Measurements from ENCODE around the gene SIK3.
"Not testable (repeated sequence)": the region's sequence is repeated elsewhere in the genome, so short reads cannot be mapped to it uniquely, and the experiment has no call there.

SIK3 gene

DNA sequence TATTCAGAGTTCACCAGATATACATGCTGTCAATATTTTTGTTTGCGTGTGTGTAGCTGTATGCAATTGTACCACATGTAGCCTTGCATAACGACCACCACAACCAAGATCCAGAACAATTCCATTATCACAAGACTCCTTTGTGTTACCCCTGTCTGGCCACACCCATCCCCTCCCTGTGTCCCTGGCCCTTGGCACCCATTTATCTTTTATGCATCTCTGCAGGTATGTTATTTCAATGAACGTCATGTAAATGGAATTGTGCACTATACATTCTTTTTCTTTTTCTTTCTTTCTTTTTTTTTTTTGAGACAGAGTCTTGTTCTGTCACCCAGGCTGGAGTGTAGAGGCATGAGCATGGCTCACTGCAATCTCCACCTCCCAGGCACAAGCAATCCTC, 36.2 kb upstream of the SIK3 start:
- H3K4me3 ChIP-seq (ENCODE audit: low read depth, low read length), result no peak overlapping the region
- TF ChIP-seq, protein P1, sequence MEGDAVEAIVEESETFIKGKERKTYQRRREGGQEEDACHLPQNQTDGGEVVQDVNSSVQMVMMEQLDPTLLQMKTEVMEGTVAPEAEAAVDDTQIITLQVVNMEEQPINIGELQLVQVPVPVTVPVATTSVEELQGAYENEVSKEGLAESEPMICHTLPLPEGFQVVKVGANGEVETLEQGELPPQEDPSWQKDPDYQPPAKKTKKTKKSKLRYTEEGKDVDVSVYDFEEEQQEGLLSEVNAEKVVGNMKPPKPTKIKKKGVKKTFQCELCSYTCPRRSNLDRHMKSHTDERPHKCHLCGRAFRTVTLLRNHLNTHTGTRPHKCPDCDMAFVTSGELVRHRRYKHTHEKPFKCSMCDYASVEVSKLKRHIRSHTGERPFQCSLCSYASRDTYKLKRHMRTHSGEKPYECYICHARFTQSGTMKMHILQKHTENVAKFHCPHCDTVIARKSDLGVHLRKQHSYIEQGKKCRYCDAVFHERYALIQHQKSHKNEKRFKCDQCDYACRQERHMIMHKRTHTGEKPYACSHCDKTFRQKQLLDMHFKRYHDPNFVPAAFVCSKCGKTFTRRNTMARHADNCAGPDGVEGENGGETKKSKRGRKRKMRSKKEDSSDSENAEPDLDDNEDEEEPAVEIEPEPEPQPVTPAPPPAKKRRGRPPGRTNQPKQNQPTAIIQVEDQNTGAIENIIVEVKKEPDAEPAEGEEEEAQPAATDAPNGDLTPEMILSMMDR (IDR thresholded peaks at IDR 0.05; ENCODE audit: low read depth, low read length), result no peak

GRCh38 chr11:117130879-117131278, 32.7 kb upstream of the SIK3 start:
- H3K4me3 ChIP-seq (ENCODE audit: low read depth, low read length), result no peak overlapping the region
- TF ChIP-seq, protein P1 (IDR thresholded peaks at IDR 0.05; ENCODE audit: low read depth, low read length), result no peak

DNA sequence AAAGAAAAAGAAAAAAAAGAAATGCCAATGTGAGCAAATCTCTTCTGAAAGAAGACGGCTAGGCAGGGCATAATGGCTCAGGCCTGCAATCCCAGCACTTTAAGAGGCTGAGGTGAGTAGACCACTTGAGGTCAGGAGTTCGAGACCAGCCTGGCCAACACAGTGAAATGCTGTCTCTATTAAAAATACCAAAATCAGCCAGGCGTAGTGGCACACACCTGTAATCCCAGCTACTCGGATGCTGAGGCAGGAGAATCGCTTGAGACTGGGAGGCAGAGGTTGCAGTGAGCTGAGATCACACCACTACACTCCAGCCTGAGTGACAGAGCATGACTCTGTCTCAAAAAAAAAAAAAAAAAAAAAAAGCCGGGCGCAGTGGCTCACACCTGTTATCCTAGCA, 32.2 kb upstream of the SIK3 start:
- not testable (repeated sequence) for H3K4me3 ChIP-seq (ENCODE audit: low read depth, low read length)

DNA sequence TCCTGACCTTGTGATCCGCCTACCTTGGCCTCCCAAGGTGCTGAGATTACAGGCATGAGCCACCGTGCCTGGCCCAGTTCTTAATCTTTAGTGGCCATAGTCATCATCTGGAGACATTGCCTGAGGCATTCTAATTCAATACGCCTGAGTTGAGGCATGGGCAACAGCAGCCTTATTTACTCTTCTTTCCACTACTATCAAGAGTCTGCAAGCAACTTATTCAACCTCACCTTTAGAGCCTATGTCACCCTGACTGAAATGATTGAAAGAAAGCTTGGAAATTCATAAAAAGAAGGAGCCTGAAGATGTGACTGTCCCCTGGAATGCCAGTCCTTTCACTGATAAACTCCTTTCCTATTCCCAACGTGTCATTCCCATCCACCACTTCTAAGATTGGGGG, 30.1 kb upstream of the SIK3 start:
- TF ChIP-seq, protein P1 (IDR thresholded peaks at IDR 0.05; ENCODE audit: low read depth, low read length), result no peak
- H3K4me3 ChIP-seq (ENCODE audit: low read depth, low read length), result no peak overlapping the region

GRCh38 chr11:117127171-117127901, 29.1 kb upstream of the SIK3 start:
- no peak overlapping the region for H3K4me3 ChIP-seq (ENCODE audit: low read depth, low read length)
- TF ChIP-seq, protein P1 (IDR thresholded peaks at IDR 0.05; ENCODE audit: low read depth, low read length), result no peak

GRCh38 chr11:117126223-117126965, 28.2 kb upstream of the SIK3 start:
- TF ChIP-seq, protein P1 (IDR thresholded peaks at IDR 0.05; ENCODE audit: low read depth, low read length), result no peak
- H3K4me3 ChIP-seq (ENCODE audit: low read depth, low read length), result no peak overlapping the region

DNA sequence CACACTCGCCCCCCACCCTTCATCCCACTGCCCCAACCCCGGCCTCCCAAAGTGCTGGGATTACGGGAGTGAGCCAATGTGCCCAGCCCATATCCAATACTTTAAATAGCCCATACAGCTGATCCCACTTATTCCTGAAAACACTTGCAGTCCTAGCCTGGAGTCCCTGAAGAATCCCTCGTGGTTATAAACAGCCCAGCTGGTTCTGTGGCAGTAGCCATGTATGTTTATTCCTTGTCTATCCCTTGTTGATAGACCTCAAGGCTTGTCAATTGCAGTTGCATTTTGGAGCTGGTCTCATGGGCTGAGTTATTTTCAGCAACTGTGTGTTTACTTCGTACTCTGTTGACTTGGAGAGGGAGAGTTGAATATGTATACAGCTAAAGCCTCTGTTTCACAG, 24.3 kb upstream of the SIK3 start:
- no peak overlapping the region for H3K4me3 ChIP-seq (ENCODE audit: low read depth, low read length)
- TF ChIP-seq, protein P1 (IDR thresholded peaks at IDR 0.05; ENCODE audit: low read depth, low read length), result no peak

Measured in WI38 (cell line).